CD1c-positive myeloid dendritic cell (primary cell): Measurements from ENCODE around the gene SLC33A1.
"Not testable (repeated sequence)": the region's sequence is repeated elsewhere in the genome, so short reads cannot be mapped to it uniquely, and the experiment has no call there.

ENCODE experiments used
- DNase-seq: peaks from one replicate; pipeline ENCODE4 v3.0.0-alpha.2; 2016; ENCODE audit errors: extremely low spot score

The SLC33A1 gene

DNA sequence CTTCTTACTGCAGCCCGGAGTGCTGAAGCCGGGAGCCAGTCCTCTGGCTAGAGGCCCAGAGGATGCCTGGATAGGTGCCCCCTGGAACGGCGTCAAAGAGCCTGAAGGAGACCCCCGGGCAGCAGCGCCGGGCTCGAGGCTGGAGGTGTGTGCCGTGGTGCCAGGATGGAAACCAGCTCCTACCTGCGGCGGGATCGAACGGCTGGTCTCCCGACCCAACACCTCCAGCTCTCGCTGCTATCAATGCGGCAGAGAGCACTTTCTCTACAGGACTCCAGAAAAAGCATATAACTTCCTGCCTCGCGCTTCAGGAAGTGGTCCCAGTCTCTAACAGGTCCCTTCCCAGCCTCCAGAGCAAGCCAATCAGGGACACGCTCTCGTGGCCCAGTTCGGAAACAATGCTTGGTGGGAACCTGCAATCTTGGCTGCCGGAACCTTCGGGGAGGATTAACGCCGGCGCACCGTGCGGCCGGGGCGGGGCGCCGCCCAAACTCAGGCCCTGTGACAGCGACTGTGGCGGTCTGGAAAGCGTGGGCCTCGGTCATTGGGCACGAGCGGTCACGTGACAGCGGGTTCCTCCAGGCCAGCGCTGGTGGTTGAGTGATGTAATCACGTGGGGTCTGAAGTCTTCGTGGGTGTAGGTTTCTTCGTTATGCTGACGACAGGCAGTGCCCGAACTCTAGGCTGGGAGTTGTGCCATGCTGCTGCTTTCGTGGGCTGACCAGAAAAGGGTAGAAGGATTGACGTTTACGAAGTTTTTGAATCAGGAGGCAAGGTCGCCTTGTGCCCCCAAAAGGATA lies at the start of gene SLC33A1:
Gene SLC33A1, minus strand, starts transcription at position 287 of the 800 bp plus-strand sequence. CDS start 430 bp downstream, outside the sequence.
- DNase-seq: peak; percentile 100

GRCh38 chr3:155895379-155895900 lies 41.2 kb upstream of the SLC33A1 start:
- no peak for DNase-seq

GRCh38 chr3:155891321-155891720 lies 37.1 kb upstream of the SLC33A1 start:
- no peak for DNase-seq

- DNase-seq: no peak
Measured at GRCh38 chr3:155890671-155891190, 36.5 kb upstream of the SLC33A1 start.

GRCh38 chr3:155889952-155890351 lies 35.7 kb upstream of the SLC33A1 start:
- DNase-seq: no peak

DNA sequence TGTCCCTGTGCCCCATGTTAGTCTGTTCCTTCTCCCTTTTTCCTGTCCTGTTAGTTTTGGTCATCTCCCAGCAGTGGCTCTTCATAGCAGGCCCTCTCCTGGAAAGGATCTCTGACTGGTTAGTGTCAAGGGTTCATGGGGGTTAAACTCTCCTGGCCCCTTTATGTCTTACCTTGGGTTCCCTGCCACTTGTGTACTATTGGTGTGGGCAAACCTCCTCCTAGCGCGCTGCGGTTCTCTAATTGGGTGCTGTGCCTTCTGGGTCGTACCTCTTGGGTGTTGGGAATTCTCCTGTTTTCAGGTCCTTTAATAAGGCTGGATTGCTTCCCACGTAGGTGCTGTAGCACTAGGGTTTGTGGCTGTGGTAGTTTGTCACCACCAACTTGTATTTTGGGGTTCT lies 35.0 kb upstream of the SLC33A1 start:
- no peak for DNase-seq

DNA sequence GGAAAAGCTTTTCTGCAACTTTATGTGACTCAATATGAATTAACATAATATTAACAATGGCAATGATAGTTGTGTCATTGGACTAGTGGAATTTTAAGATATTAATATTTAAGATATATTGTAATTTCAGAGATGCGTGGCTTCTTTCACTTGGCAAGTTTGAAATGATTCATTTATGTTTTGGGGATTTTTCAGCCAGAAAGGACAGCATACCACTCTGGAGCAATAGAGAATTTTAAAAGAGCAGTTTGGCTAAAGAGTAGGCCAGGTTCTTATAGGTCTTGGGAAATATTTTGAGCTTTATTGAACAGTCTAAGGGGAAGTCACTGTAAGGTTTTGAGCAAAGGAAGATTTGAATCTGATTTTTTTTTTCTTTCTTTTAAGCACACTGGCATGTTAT lies 32.7 kb upstream of the SLC33A1 start:
- DNase-seq: no peak

GRCh38 chr3:155886348-155886747 lies 32.1 kb upstream of the SLC33A1 start:
- DNase-seq: not testable (repeated sequence)

DNA sequence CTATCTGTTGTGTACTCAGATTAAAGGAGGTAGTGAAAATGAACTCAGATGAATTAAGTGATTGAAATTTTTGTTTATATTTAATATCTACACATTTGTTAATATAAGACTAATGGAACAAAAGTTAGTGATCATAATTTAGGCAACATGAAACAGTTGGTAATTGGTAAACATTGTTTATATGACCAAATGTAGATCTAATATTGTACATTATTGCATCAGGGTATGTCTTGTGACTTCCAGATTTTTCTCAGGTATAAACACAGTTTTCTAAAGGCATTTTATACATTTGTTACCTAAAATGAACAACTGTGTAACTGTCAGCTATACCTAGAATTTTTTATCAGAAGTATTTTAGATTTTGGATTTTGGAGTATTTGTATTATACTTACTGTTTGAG lies 31.1 kb upstream of the SLC33A1 start:
- DNase-seq: no peak

GRCh38 chr3:155884292-155884691 lies 30.1 kb upstream of the SLC33A1 start:
- DNase-seq: no peak

- DNase-seq: no peak
Measured at GRCh38 chr3:155880286-155880685, 26.1 kb upstream of the SLC33A1 start.

DNA sequence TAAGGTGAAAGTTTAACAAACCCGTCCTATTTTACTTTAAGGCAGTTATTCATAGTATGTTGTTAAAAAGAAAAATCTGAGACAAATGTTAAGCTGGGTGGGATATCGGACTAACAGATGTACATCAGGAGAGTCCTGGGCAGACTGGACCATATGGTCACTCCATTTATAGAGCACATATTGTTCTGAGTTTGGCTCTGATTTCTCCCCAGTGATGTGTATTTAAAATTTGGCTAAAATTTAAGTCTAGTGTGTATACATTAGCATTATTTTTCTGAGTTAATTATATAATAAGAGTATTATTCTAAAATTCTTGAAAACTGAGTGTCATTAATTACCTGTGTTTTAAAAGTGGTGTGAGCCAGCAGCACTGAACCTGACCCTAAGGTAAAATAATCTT lies 22.3 kb upstream of the SLC33A1 start:
- no peak for DNase-seq

DNA sequence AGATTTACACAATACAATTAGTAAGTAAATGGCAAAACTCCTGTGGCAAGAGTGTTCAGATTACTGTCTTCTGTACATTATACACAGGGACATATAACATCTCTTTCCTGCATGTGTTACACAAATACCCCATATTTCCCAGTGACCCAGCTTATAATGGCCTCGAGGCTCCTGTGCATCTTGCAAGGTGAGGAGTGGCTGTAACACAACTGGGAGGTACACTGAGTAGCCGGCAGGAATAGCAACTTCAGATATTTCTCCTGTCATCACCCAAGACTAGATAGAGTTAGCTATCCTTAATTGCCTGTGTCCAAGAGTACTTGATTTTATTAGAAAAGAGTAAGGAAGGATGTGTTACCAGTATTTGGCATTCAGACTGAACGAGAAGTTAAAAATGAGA lies 21.8 kb upstream of the SLC33A1 start:
- DNase-seq: no peak

DNA sequence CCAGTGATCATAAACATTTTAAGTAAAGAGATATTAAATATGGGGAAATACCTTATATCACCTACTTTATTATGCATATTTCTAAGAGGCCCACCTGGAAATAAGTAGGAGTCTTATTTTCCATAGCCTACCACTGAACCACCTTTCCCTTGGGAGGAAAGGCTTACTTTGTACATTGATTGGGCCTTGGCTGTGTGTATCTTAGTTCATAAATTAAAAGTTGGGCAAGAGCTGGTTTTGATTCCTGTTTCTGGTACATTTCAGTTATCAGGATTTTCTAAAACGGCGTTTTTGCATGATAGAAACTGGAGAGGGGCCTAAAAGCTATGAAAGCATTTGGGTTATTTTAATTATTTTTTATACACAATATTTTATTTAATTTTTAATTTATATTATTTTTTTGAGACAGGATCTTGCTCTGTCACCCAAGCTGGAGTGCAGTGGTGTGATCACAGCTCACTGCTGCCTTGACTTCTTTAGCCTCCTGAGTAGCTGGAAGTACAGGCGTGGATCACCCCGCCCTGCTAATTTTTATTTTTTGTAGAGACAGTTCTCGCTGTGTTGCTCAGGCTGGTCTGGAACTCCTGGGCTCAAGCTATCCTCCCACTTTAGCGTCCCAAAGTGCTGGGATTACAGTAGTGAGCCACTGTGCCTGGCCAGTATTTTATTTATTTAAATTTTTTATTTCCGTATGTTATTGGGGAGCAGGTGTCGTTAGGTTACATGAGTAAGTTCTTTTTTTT lies 18.8 kb upstream of the SLC33A1 start:
- DNase-seq: peak; percentile 59

DNA sequence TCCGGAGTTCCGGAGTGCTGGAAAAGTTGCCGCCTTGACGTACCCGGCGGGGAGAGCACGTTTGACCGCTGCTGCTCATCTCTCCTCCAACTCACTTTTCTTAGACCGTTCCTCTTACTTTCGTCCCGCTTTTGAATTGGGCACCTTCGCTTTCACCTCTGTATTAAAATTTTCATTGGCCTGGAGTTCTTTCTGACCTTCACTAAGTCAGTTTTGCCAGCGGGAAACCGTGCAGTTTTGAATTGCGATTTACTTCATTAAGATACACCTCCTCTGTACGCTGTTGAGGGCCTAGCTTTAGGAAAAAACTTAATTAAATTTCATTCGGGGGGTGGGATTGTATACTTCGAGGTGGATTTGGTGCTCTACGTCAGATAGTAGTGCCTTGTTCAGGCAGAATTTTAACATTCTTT lies 17.5 kb upstream of the SLC33A1 start:
- no peak for DNase-seq

DNA sequence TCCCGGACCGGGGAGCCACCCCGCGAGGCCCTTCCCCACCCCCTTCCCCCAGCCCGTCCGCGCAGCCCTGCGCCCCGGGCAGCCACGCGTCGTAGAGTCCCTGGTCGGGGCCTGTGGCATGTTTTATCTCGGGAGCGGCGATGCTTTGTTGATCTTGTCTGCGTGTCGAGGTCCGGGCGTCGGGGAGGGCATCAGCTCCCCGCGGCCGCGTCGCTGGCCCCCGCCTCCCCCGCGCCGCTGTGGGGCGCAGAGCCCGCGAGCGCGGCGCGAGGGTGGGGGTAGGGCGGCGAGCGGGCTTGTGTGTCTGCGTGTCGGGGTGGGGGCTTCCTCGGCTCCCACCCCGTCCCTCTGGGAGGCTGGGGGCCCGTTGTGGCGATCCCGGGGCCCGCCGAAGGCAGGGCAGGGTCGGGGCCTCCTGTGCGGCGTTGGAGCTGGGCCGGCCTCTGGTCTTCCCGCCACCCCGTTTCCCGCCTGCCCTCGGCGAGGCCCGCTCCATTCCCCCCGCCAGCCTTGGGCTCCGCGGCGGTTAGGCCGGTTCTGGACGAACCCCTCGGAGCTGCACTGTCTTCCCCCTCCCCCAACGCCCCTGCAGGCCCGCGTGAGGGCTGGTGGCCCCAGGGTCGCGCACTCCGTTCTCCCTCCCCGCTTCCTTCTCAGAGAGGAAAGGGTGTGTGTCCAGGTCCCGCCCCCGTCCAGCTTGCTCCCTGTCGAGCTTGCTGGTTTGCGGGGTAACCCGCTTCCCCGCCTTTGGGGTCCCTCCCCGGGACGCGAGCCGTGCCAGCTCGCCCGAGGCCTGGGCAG lies 16.9 kb upstream of the SLC33A1 start:
- DNase-seq: peak; percentile 47

GRCh38 chr3:155870133-155870944 lies 16.1 kb upstream of the SLC33A1 start, which contains the start of gene GMPS:
GMPS (plus strand) TSS chr3:155870650; CDS start chr3:155870871, 221 bp downstream.
- peak; percentile 98 for DNase-seq

GRCh38 chr3:155869691-155870090 lies 15.5 kb upstream of the SLC33A1 start:
- DNase-seq: no peak

DNA sequence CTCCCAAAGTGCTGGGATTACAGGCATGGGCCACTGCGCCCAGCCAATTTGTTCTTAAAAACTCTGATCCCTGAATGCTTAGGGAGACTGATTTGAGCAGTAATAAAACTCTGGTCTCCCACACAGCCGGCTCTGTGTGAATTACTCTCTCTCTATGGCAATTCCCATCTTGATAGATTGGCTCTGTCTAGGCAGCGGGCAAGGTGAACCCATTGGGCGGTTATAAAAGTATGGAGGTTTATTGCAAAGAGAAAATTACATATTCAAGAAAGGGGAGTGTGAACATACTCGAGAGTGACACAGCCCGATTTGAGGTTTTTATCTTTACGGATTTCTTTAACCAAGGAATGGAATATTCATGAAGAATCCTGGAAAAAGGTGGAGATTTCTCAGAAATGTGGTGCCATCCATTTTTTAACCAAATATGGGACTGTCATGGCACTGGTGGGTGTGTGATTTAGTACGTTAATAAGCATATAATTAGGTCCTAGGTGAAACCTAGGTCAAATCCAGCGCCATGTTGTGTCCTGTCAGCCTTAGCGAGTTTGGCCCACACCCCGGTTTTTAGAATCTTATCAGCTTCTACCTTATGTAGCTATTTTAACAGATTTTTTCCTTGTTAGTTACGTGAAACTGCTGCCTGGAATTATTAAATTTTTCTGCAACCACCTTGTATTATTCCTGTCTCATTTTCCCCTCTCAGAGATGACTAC lies 9.0 kb upstream of the SLC33A1 start:
- DNase-seq: no peak
